GM12878 (cell line): ENCODE results near the gene ASIC2. TPM values are rescaled to one million over a fixed set of nuclear protein-coding genes. Genes with fewer than 3 reads are reported as not detected.

Experiments used
- ATAC-seq: fragments of 200-7000 bp; cut with Tn5 transposase; 3 replicates; pipeline ENCODE4 v1.9.1; 2020; ENCODE audit warnings: mild to moderate bottlenecking, moderate library complexity
- BruUV-seq: library from RNA; stranded (reverse); fragments of 400-500 nt; replicated peaks from 2 replicates; lab custom pipeline; 2021; lab: Mats Ljungman, UMichigan
- CTCF ChIA-PET: fragments of 300-600 bp; sonication (Branson Sonifier 250); formaldehyde crosslinking; extraction: SDS; loops from one replicate; lab custom pipeline; 2021; ENCODE audit warnings: inconsistent platforms; lab: Yijun Ruan, JAX
- POLR2A ChIA-PET: fragments of 350-600 bp; formaldehyde crosslinking; extraction: SDS; loops from one replicate; lab custom pipeline; 2021; ENCODE audit warnings: inconsistent platforms; lab: Charles Lee
- RAD21 ChIA-PET: fragments of 300-600 bp; sonication (Branson Sonifier 250); formaldehyde crosslinking; loops from one replicate; lab custom pipeline; 2023; ENCODE audit warnings: antibody characterized with exemption; ENCODE audit not compliant: unreplicated experiment; lab: Charles Lee
- SMC1A ChIA-PET: fragments of 300-600 bp; sonication (Branson Sonifier 250); formaldehyde crosslinking; loops from one replicate; lab custom pipeline; 2023; ENCODE audit not compliant: unreplicated experiment, uncharacterized antibody; lab: Charles Lee
- DNase-seq: peaks from one replicate; pipeline ENCODE4 v3.0.0-alpha.2; 2011; ENCODE audit warnings: low read depth, low spot score
- FAIRE-seq: peaks from 3 replicates; lab custom pipeline; 2011; peaks lifted over from hg19 to GRCh38; lab: Jason Lieb, UNC
- H2AFZ ChIP-seq: 2 replicates; pipeline ENCODE4 v1.6.0; 2011; ENCODE audit warnings: low read depth, low read length, control low read depth; ENCODE audit not compliant: control insufficient read depth
- H3K27ac ChIP-seq: 2 replicates; pipeline ENCODE4 v1.5.1; 2011; ENCODE audit warnings: control low read depth; ENCODE audit not compliant: control insufficient read depth, insufficient read depth
- H3K27me3 ChIP-seq, 2 experiments: replicated peaks in 1 of 2; 2 replicates each; pipeline versions ENCODE4 v1.6.0 to v1.6.1; 2011; ENCODE audit warnings: low read length in 1 of 2; ENCODE audit not compliant: control insufficient read depth in 2 of 2, insufficient read depth in 2 of 2
- H3K36me3 ChIP-seq, 2 experiments: 2 replicates each; pipeline ENCODE4 v1.5.1; 2011; ENCODE audit warnings: low read length in 1 of 2; ENCODE audit not compliant: control insufficient read depth in 2 of 2, insufficient read depth in 2 of 2
- H3K4me1 ChIP-seq: 2 replicates; pipeline ENCODE4 v1.6.1; 2011; ENCODE audit warnings: mild to moderate bottlenecking, low read length, moderate library complexity, mixed read lengths; ENCODE audit not compliant: control insufficient read depth, insufficient read depth
- H3K4me2 ChIP-seq: 2 replicates; pipeline ENCODE4 v1.6.0; 2011; ENCODE audit warnings: control low read depth; ENCODE audit not compliant: control insufficient read depth, insufficient read depth
- H3K4me3 ChIP-seq: fragments of 200-600 bp; sonication (generic); 2 replicates; pipeline ENCODE4 v1.5.1; 2016
- H3K79me2 ChIP-seq: 2 replicates; pipeline ENCODE4 v1.6.0; 2011; ENCODE audit warnings: low read length; ENCODE audit not compliant: control insufficient read depth, insufficient read depth
- H3K9ac ChIP-seq: 2 replicates; pipeline ENCODE4 v1.8.0; 2011; ENCODE audit warnings: low read length, control low read depth, mixed read lengths; ENCODE audit not compliant: control insufficient read depth, insufficient read depth
- H3K9me3 ChIP-seq: replicated peaks from 3 replicates; pipeline ENCODE4 v1.5.1; 2011; ENCODE audit warnings: mild to moderate bottlenecking, low read length; ENCODE audit not compliant: control insufficient read depth, insufficient read depth
- H4K20me1 ChIP-seq: 2 replicates; pipeline ENCODE4 v1.6.0; 2011; ENCODE audit not compliant: control insufficient read depth, insufficient read depth
- CBX3 ChIP-seq: fragments of 200-600 bp; sonication (generic); IDR thresholded peaks from 2 replicates; pipeline ENCODE4 v1.6.1; 2016; ENCODE audit warnings: low read depth, borderline replicate concordance
- E2F4 ChIP-seq: IDR thresholded peaks from 2 replicates; pipeline ENCODE4 v1.6.1; 2012; ENCODE audit warnings: low read depth, low read length, improper control_type of control experiment
- EED ChIP-seq: sonication (generic); IDR thresholded peaks from 2 replicates; pipeline ENCODE4 v1.6.1; 2016; ENCODE audit warnings: antibody characterized with exemption, low read depth
- POLR2A ChIP-seq: IDR thresholded peaks from 2 replicates; pipeline ENCODE4 v1.6.1; 2011; ENCODE audit warnings: low read depth, mild to moderate bottlenecking, low read length
- SMAD5 ChIP-seq: IDR thresholded peaks from 2 replicates; pipeline ENCODE4 v1.6.1; 2016; ENCODE audit warnings: antibody characterized with exemption, low read depth
- SMC3 ChIP-seq: IDR thresholded peaks from 2 replicates; pipeline ENCODE4 v1.6.1; 2011; ENCODE audit warnings: low read length, improper control_type of control experiment, borderline replicate concordance
- USF2 ChIP-seq: IDR thresholded peaks from 2 replicates; pipeline ENCODE4 v1.6.1; 2011; ENCODE audit warnings: low read depth, low read length, improper control_type of control experiment, borderline replicate concordance
- WGBS: methylation state at CpG from one replicate; pipeline ENCODE4 v1.1.6; 2016; ENCODE audit warnings: low lambda C conversion rate; ENCODE audit not compliant: insufficient replicate concordance, insufficient coverage; ENCODE audit errors: missing lambda C conversion rate; 5-methylcytosine and 5-hydroxymethylcytosine counted together
- in situ Hi-C: fragments of 300-500 bp; cut with MboI; formaldehyde crosslinking; loops from 9 replicates; pipeline ENCODE4 v1.14.3; 2018; ENCODE audit warnings: mixed read lengths
- intact Hi-C: fragments of 100-400 bp; cut with micrococcal nuclease; formaldehyde crosslinking; loops from one replicate; pipeline ENCODE4 v1.14.2; 2022; ENCODE audit not compliant: unreplicated experiment
- polyA plus RNA-seq, 11 experiments: library from polyadenylated mRNA; depleted of rRNA in 4 of 11; unstranded in 6 of 11; stranded (reverse) in 5 of 11; fragments of >200 nt; fragmentation: Nextera tagmentation in 4 of 11; fragmentation: Illumina TruSeq in 1 of 11; extraction: Ambion mirVana in 4 of 11; extraction: Trizol in 1 of 11; gene quantifications; 1 replicate in 1 of 11; 2 replicates in 10 of 11; pipeline versions ENCODE4 v1.2.1 to v1.2.3, GENCODE V29; 2011 to 2016; ENCODE audit warnings: inconsistent platforms in 2 of 11, missing spikeins in 2 of 11, low read depth in 1 of 11
- total RNA-seq, 4 experiments: library from RNA; depleted of rRNA in 3 of 4; stranded (reverse); fragments of >200 nt in 3 of 4; fragmentation: Illumina TruSeq in 1 of 4; extraction: Trizol in 1 of 4; gene quantifications; 2 replicates each; pipeline versions ENCODE4 v1.2.1 to v1.2.3, GENCODE V29; 2013 to 2021

ASIC2 gene
- total and polyA plus RNA-seq, 10 of the 15 experiments (the other 5 are each of a cell fraction or from before 2014, with no cell fraction given), result not detected

GRCh38 chr17:33113991-33114370, 179.1 kb downstream of the ASIC2 start:
- H3K9ac ChIP-seq, result no peak overlapping the region
- SMC1A ChIA-PET, result no interaction called here
- H3K4me2 ChIP-seq, result no peak overlapping the region
- POLR2A ChIA-PET, result no interaction called here
- DNase-seq (no peak), ATAC-seq (no peak), FAIRE-seq (no peak)
- 0% methylated on average over 3 of the region's 3 CpGs for WGBS
- in situ Hi-C loops, result no loop called here
- no peak overlapping the region for H2AFZ ChIP-seq
- H4K20me1 ChIP-seq, result no peaks in the 10 kb centered on the region
- H3K4me3 ChIP-seq, result no peak overlapping the region
- H3K36me3 ChIP-seq, result no peaks in the 10 kb centered on the region
- H3K27me3 ChIP-seq, result no peaks in the 10 kb centered on the region; a peak in 1 of 4 replicates
- H3K79me2 ChIP-seq, result no peaks in the 10 kb centered on the region
- CTCF ChIA-PET, result no interaction called here
- H3K4me1 ChIP-seq, result no peaks in the 10 kb centered on the region
- H3K27ac ChIP-seq, result no peak overlapping the region
- RAD21 ChIA-PET, result no interaction called here
- no TSS peak for BruUV-seq
- intact Hi-C loops, result no loop called here
- TF ChIP-seq USF2 (no peak), POLR2A (no peak), SMC3 (no peak), CBX3 (no peak), SMAD5 (no peak), E2F4 (no peak), EED (no peak)
- H3K9me3 ChIP-seq, result no peaks in the 10 kb centered on the region
